Activated CD8-positive, alpha-beta T cell treated with anti-CD3 and anti-CD28 coated beads for 36 hours (primary cell): Measurements from ENCODE around the gene NMNAT2. TPM values are rescaled to one million over a fixed set of nuclear protein-coding genes. Genes with fewer than 3 reads are reported as not detected.
"Not testable (repeated sequence)": the region's sequence is repeated elsewhere in the genome, so short reads cannot be mapped to it uniquely, and the experiment has no call there.

Experiments used
- ATAC-seq: fragments of 200-7000 bp; cut with Tn5 transposase; one replicate; pipeline ENCODE4 v1.10.0; 2021; ENCODE audit warnings: mild to moderate bottlenecking, moderate library complexity
- CTCF ChIA-PET: fragments of 350-600 bp; sonication (Branson Sonifier 250); formaldehyde crosslinking; loops from one replicate; lab custom pipeline; 2021; ENCODE audit warnings: antibody characterized with exemption; lab: Charles Lee
- POLR2A ChIA-PET: fragments of 350-600 bp; sonication (Branson Sonifier 250); formaldehyde crosslinking; loops from one replicate; lab custom pipeline; 2021; ENCODE audit warnings: antibody characterized with exemption; lab: Charles Lee
- DNase-seq: peaks from one replicate; pipeline ENCODE4 v3.0.0-alpha.2; 2020
- H3K27ac Mint-ChIP-seq: one replicate; pipeline ENCODE4 v1.8.0; 2021; ENCODE audit warnings: mild to moderate bottlenecking, mixed read lengths
- H3K27me3 Mint-ChIP-seq: one replicate; pipeline ENCODE4 v1.8.0; 2021; ENCODE audit warnings: mixed read lengths
- H3K36me3 Mint-ChIP-seq: one replicate; pipeline ENCODE4 v1.8.0; 2021; ENCODE audit warnings: low read depth, mixed read lengths
- H3K4me1 Mint-ChIP-seq: one replicate; pipeline ENCODE4 v1.8.0; 2021; ENCODE audit warnings: low read depth, mixed read lengths
- H3K4me3 Mint-ChIP-seq: one replicate; pipeline ENCODE4 v1.8.0; 2021; ENCODE audit warnings: mild to moderate bottlenecking, moderate library complexity, mixed read lengths
- H3K9me3 Mint-ChIP-seq: one replicate; pipeline ENCODE4 v1.8.0; 2021; ENCODE audit warnings: mixed read lengths
- intact Hi-C: fragments of 100-400 bp; cut with micrococcal nuclease; formaldehyde crosslinking; loops from one replicate; pipeline ENCODE4 v1.10.0; 2022
- total RNA-seq, 2 experiments: library from RNA; stranded (reverse); gene quantifications; one replicate each; pipeline ENCODE4 v1.2.3, GENCODE V29; 2021
- TF ChIP-seq, protein P1 (sequence below): fragments of 200-600 bp; IDR thresholded peaks from one replicate; pipeline ENCODE4 v1.8.0; 2022; ENCODE audit warnings: antibody characterized with exemption, mild to moderate bottlenecking

The NMNAT2 gene
- total RNA-seq, 2 experiments from 2014 or later = not detected

DNA sequence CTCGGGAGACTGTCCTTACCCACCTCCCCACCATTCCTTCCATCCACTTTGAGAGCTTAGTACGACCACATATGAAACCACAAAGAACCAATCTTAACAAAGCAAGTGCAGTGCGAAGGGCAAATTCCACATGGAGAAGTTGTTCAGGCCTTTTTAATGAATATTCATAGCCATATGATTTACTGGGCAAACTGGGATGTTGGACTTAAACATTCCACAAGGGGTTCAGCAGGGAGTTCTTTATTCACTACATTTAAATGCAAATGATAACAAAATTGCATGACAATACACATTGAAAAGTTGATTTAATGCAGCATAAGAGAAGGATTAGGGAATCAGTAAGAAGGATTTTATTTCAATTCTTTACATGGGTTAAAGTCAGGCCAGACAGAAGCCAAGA, 14.7 kb downstream of the NMNAT2 start:
- DNase-seq = no peak
- TF ChIP-seq, protein P1, sequence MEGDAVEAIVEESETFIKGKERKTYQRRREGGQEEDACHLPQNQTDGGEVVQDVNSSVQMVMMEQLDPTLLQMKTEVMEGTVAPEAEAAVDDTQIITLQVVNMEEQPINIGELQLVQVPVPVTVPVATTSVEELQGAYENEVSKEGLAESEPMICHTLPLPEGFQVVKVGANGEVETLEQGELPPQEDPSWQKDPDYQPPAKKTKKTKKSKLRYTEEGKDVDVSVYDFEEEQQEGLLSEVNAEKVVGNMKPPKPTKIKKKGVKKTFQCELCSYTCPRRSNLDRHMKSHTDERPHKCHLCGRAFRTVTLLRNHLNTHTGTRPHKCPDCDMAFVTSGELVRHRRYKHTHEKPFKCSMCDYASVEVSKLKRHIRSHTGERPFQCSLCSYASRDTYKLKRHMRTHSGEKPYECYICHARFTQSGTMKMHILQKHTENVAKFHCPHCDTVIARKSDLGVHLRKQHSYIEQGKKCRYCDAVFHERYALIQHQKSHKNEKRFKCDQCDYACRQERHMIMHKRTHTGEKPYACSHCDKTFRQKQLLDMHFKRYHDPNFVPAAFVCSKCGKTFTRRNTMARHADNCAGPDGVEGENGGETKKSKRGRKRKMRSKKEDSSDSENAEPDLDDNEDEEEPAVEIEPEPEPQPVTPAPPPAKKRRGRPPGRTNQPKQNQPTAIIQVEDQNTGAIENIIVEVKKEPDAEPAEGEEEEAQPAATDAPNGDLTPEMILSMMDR = no peak
- no peak for ATAC-seq
- H3K4me1 Mint-ChIP-seq = no peaks in the 10 kb centered on the region
- H3K9me3 Mint-ChIP-seq = no peaks in the 10 kb centered on the region
- ChIA-PET POLR2A (no interaction called here), CTCF (no interaction called here)
- H3K4me3 Mint-ChIP-seq = no peak overlapping the region
- no peak overlapping the region for H3K27ac Mint-ChIP-seq
- no peaks in the 10 kb centered on the region for H3K36me3 Mint-ChIP-seq
- intact Hi-C loops = no loop called here
- H3K27me3 Mint-ChIP-seq = peaks cover 27% of the 10 kb centered on the region

DNA sequence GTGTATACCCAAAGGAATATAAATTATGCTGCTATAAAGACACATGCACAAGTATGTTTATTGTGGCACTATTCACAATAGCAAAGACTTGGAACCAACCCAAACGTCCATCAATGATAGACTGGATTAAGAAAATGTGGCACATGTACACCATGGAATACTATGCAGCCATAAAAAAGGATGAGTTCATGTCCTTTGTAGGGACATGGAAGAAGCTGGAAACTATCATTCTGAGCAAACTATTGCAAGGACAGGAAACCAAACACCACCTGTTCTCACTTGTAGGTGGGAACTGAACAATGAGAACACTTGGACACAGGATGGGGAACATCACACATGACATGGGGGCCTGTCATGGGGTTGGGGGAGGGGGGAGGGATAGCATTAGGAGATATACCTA, 16.6 kb downstream of the NMNAT2 start:
- POLR2A ChIA-PET, DNase-seq: not testable (repeated sequence)
- H3K27me3 Mint-ChIP-seq = peaks cover 28% of the 10 kb centered on the region

DNA sequence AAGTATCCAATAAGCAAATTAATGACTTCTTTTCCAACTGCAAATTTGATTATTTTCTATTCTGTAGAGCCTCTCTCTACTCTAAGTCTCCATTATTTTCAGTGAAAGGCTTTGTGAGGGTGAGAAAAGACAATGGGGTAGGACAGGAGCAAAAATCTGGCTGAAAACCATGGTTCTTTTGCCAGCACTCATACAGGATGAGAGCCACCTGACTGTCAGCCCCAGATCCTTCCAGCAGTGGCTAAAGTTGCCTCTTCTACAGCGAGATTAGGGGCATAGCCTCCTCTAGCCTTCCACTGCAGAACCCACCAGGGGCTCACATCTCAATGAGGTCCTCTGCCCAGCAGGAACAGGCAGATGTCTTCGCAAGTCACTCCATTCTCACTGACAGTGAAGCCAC, 23.7 kb downstream of the NMNAT2 start:
- no peak for ATAC-seq
- DNase-seq = no peak
- ChIA-PET CTCF (no interaction called here), POLR2A (no interaction called here)
- Mint-ChIP-seq H3K4me1 (no peaks in the 10 kb centered on the region), H3K36me3 (no peaks in the 10 kb centered on the region), H3K27me3 (peaks cover 13% of the 10 kb centered on the region), H3K4me3 (no peak overlapping the region), H3K27ac (no peak overlapping the region), H3K9me3 (no peaks in the 10 kb centered on the region)
- intact Hi-C loops = no loop called here
- TF ChIP-seq, protein P1 = no peak

More for the DNA sequence above, 16.6 kb downstream of the NMNAT2 start:
- H3K9me3 Mint-ChIP-seq, H3K4me3 Mint-ChIP-seq, H3K4me1 Mint-ChIP-seq, H3K27ac Mint-ChIP-seq, ATAC-seq, CTCF ChIA-PET, intact Hi-C loops, H3K36me3 Mint-ChIP-seq: not testable (repeated sequence)

DNA sequence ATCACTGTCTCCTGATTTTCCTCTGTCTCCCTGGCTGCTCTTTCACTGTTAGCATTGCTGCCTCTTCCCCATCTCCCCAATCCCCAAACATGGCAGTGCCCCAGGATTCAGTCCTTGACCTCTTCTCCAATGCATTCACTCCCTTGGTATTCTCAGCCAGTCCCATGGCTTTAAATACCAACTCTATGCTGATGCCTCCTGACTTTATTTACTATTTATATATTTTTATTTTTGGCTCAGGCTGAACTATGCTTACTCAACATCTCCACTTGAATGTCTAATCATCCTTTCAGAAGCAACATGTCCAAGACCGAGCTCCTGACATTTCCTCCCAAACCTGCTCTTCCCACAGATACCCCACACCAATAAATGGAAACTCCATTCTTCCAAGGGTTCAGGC, 26.3 kb downstream of the NMNAT2 start:
- Mint-ChIP-seq H3K4me1 (no peaks in the 10 kb centered on the region), H3K4me3 (no peak overlapping the region), H3K27me3 (peaks cover 7% of the 10 kb centered on the region), H3K9me3 (no peaks in the 10 kb centered on the region), H3K36me3 (no peaks in the 10 kb centered on the region), H3K27ac (no peak overlapping the region)
- ATAC-seq (no peak), DNase-seq (no peak)
- CTCF ChIA-PET = no interaction called here
- TF ChIP-seq, protein P1 = no peak
- POLR2A ChIA-PET = no interaction called here
- intact Hi-C loops = no loop called here

DNA sequence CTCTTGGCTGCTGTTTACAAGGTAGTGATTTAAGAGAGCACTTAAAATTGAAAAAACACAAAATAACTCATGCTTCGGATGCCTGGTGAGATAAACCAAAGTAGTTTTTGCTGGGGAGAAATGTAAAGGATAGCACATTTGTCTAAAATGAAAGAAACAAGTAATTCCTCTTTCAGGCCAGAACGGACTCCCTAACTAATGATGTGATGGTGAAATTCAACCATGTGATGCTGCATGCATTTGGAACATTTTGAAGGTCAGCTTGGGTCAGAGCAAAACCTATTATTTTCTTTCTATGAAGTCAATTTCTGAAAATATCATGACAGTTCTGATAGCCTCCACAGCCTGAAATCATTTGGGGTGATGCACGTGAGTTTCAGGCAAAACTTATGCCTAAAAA, 27.6 kb downstream of the NMNAT2 start:
- H3K27ac Mint-ChIP-seq = no peak overlapping the region
- H3K4me1 Mint-ChIP-seq = no peaks in the 10 kb centered on the region
- TF ChIP-seq, protein P1 = no peak
- intact Hi-C loops = no loop called here
- H3K9me3 Mint-ChIP-seq = no peaks in the 10 kb centered on the region
- H3K4me3 Mint-ChIP-seq = no peak overlapping the region
- CTCF ChIA-PET = no interaction called here
- no peaks in the 10 kb centered on the region for H3K36me3 Mint-ChIP-seq
- peaks cover 10% of the 10 kb centered on the region for H3K27me3 Mint-ChIP-seq
- ATAC-seq = no peak
- DNase-seq = no peak
- POLR2A ChIA-PET = no interaction called here

DNA sequence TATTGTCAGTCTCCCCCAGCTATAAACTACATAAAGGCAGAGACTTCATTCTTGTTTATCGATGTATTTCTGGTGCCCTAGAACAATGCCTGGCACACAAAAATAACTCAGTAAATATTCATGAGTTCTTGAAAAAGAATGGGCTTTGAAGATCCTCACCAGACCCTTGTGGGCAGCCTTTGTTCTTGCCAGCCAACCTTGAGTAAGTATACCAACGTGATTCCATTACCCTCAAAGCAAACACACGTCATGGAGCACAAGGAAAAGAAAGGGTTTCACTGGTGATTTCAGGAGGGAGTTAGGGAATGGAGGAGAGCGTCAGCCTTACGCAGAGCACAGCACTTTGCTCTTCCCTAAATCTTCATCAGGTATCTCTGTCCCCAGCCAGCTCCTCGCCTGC, 29.4 kb downstream of the NMNAT2 start:
- H3K4me1 Mint-ChIP-seq = no peaks in the 10 kb centered on the region
- no peaks in the 10 kb centered on the region for H3K36me3 Mint-ChIP-seq
- H3K9me3 Mint-ChIP-seq = no peaks in the 10 kb centered on the region
- no peak for ATAC-seq
- DNase-seq = no peak
- peaks cover 6% of the 10 kb centered on the region for H3K27me3 Mint-ChIP-seq
- TF ChIP-seq, protein P1 = no peak
- intact Hi-C loops = no loop called here
- POLR2A ChIA-PET = no interaction called here
- no peak overlapping the region for H3K4me3 Mint-ChIP-seq
- no peak overlapping the region for H3K27ac Mint-ChIP-seq
- CTCF ChIA-PET = no interaction called here
